ENCODE data around the gene POLR2M. TPM values are rescaled to one million over a fixed set of nuclear protein-coding genes. Genes with fewer than 3 reads are reported as not detected.

Gene POLR2M
- total RNA-seq (ENCODE audit: unreplicated experiment), result 70.8 TPM
- long read RNA-seq, full-length matches to known transcripts, result 19 of 22 reads
- long read RNA-seq, partial matches to known transcripts, result 0 of 22 reads
- long read RNA-seq, other reads (novel, unspliced or antisense), result 3 of 22 reads

GRCh38 chr15:57706405-57707209 lies at the start of gene POLR2M:
Gene POLR2M (plus strand): TSS chr15:57706714. CDS start chr15:57706843, 129 bp downstream.
- peak within 1 kb of the TSS; percentile 94 for H3K27ac Mint-ChIP-seq (ENCODE audit: unreplicated experiment)
- H3K9me3 Mint-ChIP-seq (ENCODE audit: unreplicated experiment), result no peaks in the 10 kb centered on the region

GRCh38 chr15:57657619-57658018 lies 48.9 kb upstream of the POLR2M start:
- Mint-ChIP-seq H3K36me3 (ENCODE audit: low read depth, unreplicated experiment) (peaks cover 20% of the 10 kb centered on the region), H3K4me1 (ENCODE audit: unreplicated experiment) (peaks cover 9% of the 10 kb centered on the region), H3K27ac (ENCODE audit: unreplicated experiment) (no peak overlapping the region), H3K9me3 (ENCODE audit: unreplicated experiment) (no peaks in the 10 kb centered on the region), H3K27me3 (ENCODE audit: unreplicated experiment) (no peaks in the 10 kb centered on the region), H3K4me3 (ENCODE audit: unreplicated experiment) (no peak overlapping the region)
- no peak for DNase-seq (ENCODE audit: low spot score)
- no peak for TF ChIP-seq CTCF (IDR thresholded peaks at IDR 0.05; ENCODE audit: unreplicated experiment)

More at GRCh38 chr15:57706405-57707209, at the start of gene POLR2M:
- TF ChIP-seq CTCF (IDR thresholded peaks at IDR 0.05; ENCODE audit: unreplicated experiment), result no peak
- Mint-ChIP-seq H3K36me3 (ENCODE audit: low read depth, unreplicated experiment) (peaks cover 32% of the 10 kb centered on the region), H3K27me3 (ENCODE audit: unreplicated experiment) (peaks cover 8% of the 10 kb centered on the region), H3K4me3 (ENCODE audit: unreplicated experiment) (peak within 1 kb of the TSS; percentile 99), H3K4me1 (ENCODE audit: unreplicated experiment) (peaks cover 42% of the 10 kb centered on the region)
- DNase-seq (ENCODE audit: low spot score), result peak; percentile 77

GRCh38 chr15:57662091-57662744 lies 44.3 kb upstream of the POLR2M start:
- Mint-ChIP-seq H3K27me3 (ENCODE audit: unreplicated experiment) (no peaks in the 10 kb centered on the region), H3K4me1 (ENCODE audit: unreplicated experiment) (no peaks in the 10 kb centered on the region), H3K9me3 (ENCODE audit: unreplicated experiment) (no peaks in the 10 kb centered on the region), H3K36me3 (ENCODE audit: low read depth, unreplicated experiment) (peaks cover 16% of the 10 kb centered on the region), H3K27ac (ENCODE audit: unreplicated experiment) (no peak overlapping the region), H3K4me3 (ENCODE audit: unreplicated experiment) (no peak overlapping the region)
- no peak for TF ChIP-seq CTCF (IDR thresholded peaks at IDR 0.05; ENCODE audit: unreplicated experiment)
- DNase-seq (ENCODE audit: low spot score), result no peak

- TF ChIP-seq CTCF (IDR thresholded peaks at IDR 0.05; ENCODE audit: unreplicated experiment), result no peak
- no peaks in the 10 kb centered on the region for H3K9me3 Mint-ChIP-seq (ENCODE audit: unreplicated experiment)
- peaks cover 3% of the 10 kb centered on the region for H3K4me1 Mint-ChIP-seq (ENCODE audit: unreplicated experiment)
- H3K27me3 Mint-ChIP-seq (ENCODE audit: unreplicated experiment), result no peaks in the 10 kb centered on the region
- no peak overlapping the region for H3K27ac Mint-ChIP-seq (ENCODE audit: unreplicated experiment)
- no peak for DNase-seq (ENCODE audit: low spot score)
- no peak overlapping the region for H3K4me3 Mint-ChIP-seq (ENCODE audit: unreplicated experiment)
- H3K36me3 Mint-ChIP-seq (ENCODE audit: low read depth, unreplicated experiment), result peaks cover 16% of the 10 kb centered on the region
Measured at GRCh38 chr15:57662802-57663201, 43.7 kb upstream of the POLR2M start.
